Ishikawa (cell line): ENCODE results near the gene RGS7.

Experiments
- CEBPB ChIP-seq: IDR thresholded peaks from 2 replicates; pipeline ENCODE4 v1.6.1; 2012
- CREB1 ChIP-seq: IDR thresholded peaks from 2 replicates; pipeline ENCODE4 v1.6.1; 2012; ENCODE audit warnings: low read depth
- EGR1 ChIP-seq: IDR thresholded peaks from 2 replicates; pipeline ENCODE4 v1.6.1; 2012
- EP300 ChIP-seq: IDR thresholded peaks from 2 replicates; pipeline ENCODE4 v1.6.1; 2012; ENCODE audit warnings: borderline replicate concordance
- FOXM1 ChIP-seq: IDR thresholded peaks from 2 replicates; pipeline ENCODE4 v1.6.1; 2012; ENCODE audit warnings: low read depth, borderline replicate concordance
- MAX ChIP-seq: IDR thresholded peaks from 2 replicates; pipeline ENCODE4 v1.6.1; 2012
- NFIC ChIP-seq: IDR thresholded peaks from 2 replicates; pipeline ENCODE4 v1.6.1; 2012
- RAD21 ChIP-seq: IDR thresholded peaks from 2 replicates; pipeline ENCODE4 v1.6.1; 2012; ENCODE audit warnings: low read depth
- REST ChIP-seq: IDR thresholded peaks from 2 replicates; pipeline ENCODE4 v1.6.1; 2012; ENCODE audit warnings: low read depth, mild to moderate bottlenecking
- TAF1 ChIP-seq: IDR thresholded peaks from 2 replicates; pipeline ENCODE4 v1.6.1; 2012; ENCODE audit warnings: low read depth, mild to moderate bottlenecking
- TCF12 ChIP-seq: IDR thresholded peaks from 2 replicates; pipeline ENCODE4 v1.6.1; 2012; ENCODE audit warnings: low read depth
- TEAD4 ChIP-seq: IDR thresholded peaks from 2 replicates; pipeline ENCODE4 v1.6.1; 2012
- USF1 ChIP-seq: IDR thresholded peaks from 2 replicates; pipeline ENCODE4 v1.6.1; 2012
- YY1 ChIP-seq: IDR thresholded peaks from 2 replicates; pipeline ENCODE4 v1.6.1; 2012; ENCODE audit warnings: low read depth
- ZBTB7A ChIP-seq: IDR thresholded peaks from 2 replicates; pipeline ENCODE4 v1.6.1; 2012; ENCODE audit warnings: low read depth

RGS7 gene

DNA sequence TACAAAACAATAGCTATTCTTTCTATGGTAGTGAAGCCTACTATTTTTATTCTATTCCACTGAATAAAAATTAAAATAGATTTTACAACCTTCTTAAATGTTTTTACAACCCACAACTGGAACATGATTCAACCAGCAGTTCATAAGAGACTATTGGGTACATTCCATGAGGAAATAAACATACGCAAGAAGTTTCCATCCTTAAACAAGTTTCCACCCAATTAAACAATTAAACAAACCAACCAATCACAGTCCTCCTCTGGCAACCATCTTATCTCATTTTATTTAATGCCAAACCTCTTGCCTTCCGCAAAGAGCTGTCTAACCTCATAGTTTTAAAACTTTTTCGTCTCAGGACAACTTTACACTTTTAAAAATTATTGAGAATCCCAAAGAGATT is 239.0 kb downstream of the RGS7 start:
- no peak for TF ChIP-seq MAX
- TF ChIP-seq RAD21, result no peak
- no peak for TF ChIP-seq YY1
- TF ChIP-seq FOXM1, result no peak
- TF ChIP-seq EGR1, result no peak
- no peak for TF ChIP-seq NFIC

GRCh38 chr1:241115784-241116183 is 241.2 kb downstream of the RGS7 start:
- TF ChIP-seq USF1, result no peak
- no peak for TF ChIP-seq TCF12
- no peak for TF ChIP-seq RAD21
- TF ChIP-seq NFIC, result no peak
- TF ChIP-seq ZBTB7A, result no peak
- no peak for TF ChIP-seq CREB1
- TF ChIP-seq YY1, result no peak
- TF ChIP-seq MAX, result no peak
- no peak for TF ChIP-seq FOXM1

DNA sequence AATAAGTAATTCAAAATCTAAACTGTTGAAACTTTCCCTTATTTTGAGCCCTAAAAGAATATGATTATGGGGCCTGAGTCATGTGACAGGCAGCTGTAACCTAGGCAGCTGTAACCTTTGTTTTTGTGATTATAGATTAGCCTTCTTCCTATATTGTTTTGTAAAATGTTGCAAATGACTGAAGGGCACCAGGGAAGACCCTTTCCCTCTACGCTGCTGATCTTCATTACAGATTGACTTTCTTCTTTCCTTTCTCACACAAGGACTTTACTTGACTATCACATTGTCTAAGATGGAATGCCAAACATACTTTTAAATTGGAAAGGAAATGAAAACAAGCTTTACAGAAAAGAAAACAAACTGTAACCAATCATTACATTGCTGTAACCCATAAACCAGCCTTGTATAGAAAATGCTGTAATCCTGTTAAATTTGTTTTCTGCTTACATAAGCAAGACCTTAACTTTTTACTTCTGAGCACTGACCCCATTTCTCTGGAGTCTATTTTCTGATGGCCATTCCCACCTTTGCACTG is 242.2 kb downstream of the RGS7 start:
- TF ChIP-seq TCF12 (no peak), NFIC (no peak), CREB1 (no peak), EP300 (no peak), RAD21 (no peak), FOXM1 (no peak), MAX (no peak), USF1 (no peak), REST (no peak), TEAD4 (no peak), TAF1 (no peak)

DNA sequence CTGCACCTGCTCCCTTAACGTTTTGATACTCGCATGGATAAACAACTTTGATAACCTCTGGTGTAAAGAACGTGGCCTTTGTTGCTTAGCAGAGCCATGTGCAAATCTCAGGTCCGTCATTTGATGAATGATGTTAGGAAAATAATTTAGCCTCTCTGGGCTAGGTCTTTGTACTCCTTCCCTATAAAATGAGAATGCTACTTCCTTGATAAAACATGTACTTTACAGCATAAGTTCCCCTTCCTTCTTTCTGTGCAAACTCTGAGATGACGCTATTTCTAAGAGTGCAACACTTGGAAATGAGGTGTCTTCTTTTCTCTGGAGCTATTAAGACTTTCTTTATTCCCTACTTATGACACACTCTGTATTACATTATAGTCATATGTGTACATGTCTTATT is 243.4 kb downstream of the RGS7 start:
- TF ChIP-seq TEAD4 (no peak), RAD21 (no peak), EP300 (no peak), CREB1 (no peak), TAF1 (no peak)

DNA sequence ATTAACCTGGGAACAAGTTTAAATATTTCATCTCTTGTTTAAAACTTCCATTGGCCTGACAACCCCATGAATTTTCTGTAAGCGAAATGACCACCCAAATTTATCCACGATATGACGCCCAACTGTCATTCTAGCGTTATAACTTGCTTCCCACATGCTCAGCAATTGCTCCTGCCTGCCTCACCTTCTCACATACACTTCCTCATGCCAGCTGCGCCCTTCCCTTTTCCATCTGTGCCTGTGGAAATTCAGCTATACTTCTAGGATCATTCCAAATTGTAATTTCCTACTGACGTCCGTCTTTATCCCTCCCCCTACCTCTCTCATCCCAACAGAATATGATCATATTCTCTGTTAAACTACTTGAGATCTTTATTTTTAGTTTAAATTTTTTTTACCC is 248.0 kb downstream of the RGS7 start:
- no peak for TF ChIP-seq CEBPB
- TF ChIP-seq MAX, result no peak
- no peak for TF ChIP-seq USF1
- TF ChIP-seq TEAD4, result no peak
- no peak for TF ChIP-seq TCF12
- no peak for TF ChIP-seq ZBTB7A
- no peak for TF ChIP-seq RAD21
- TF ChIP-seq REST, result no peak
- no peak for TF ChIP-seq TAF1
- TF ChIP-seq CREB1, result no peak
- TF ChIP-seq NFIC, result no peak
- TF ChIP-seq EGR1, result no peak
- no peak for TF ChIP-seq YY1
- no peak for TF ChIP-seq FOXM1
- TF ChIP-seq EP300, result no peak

- TF ChIP-seq REST (no peak), USF1 (no peak), NFIC (no peak), TCF12 (no peak), MAX (no peak), FOXM1 (no peak), EGR1 (no peak)
These were observed 251.9 kb downstream of the RGS7 start for GRCh38 chr1:241105147-241105546.
